HCT116 (cell line): ENCODE measurements around the gene DLG2. TPM values are rescaled to one million over a fixed set of nuclear protein-coding genes. Genes with fewer than 3 reads are reported as not detected.

Experiments used
- ATAC-seq: fragments of 200-7000 bp; cut with Tn5 transposase; 2 replicates; pipeline ENCODE4 v1.9.1; 2020; ENCODE audit warnings: mild to moderate bottlenecking, moderate library complexity
- BruUV-seq: library from RNA; stranded (reverse); fragments of 400-500 nt; replicated peaks from 2 replicates; lab custom pipeline; 2021; lab: Mats Ljungman, UMichigan
- CTCF ChIA-PET: fragments of 300-600 bp; sonication (Branson Sonifier 250); formaldehyde crosslinking; loops from one replicate; lab custom pipeline; 2021; ENCODE audit warnings: antibody characterized with exemption; lab: Charles Lee
- POLR2A ChIA-PET: fragments of 300-600, 350-600 bp; sonication (Branson Sonifier 250); formaldehyde crosslinking; loops from one replicate; lab custom pipeline; 2021; ENCODE audit warnings: antibody characterized with exemption; lab: Charles Lee
- RAD21 ChIA-PET, 2 experiments: fragments of 300-600 bp; sonication (Branson Sonifier 250); formaldehyde crosslinking; loops; one replicate each; lab custom pipeline; 2023; ENCODE audit warnings: low total read pairs in 2 of 2; ENCODE audit not compliant: uncharacterized antibody in 2 of 2, unreplicated experiment in 2 of 2, low non-redundant PET in 1 of 2; lab: Charles Lee
- DNase-seq: peaks from one replicate; pipeline ENCODE4 v3.0.0-alpha.2; 2010; ENCODE audit warnings: low read depth, low spot score
- H2AFZ ChIP-seq: fragments of 200-600 bp; shearing (Covaris generic), sonication (generic); 2 replicates; pipeline ENCODE4 v1.6.1; 2017; ENCODE audit warnings: low read depth, mixed run types, mixed read lengths, antibody characterized with exemption, low read length; ENCODE audit not compliant: poor library complexity, severe bottlenecking
- H3K27ac ChIP-seq: 2 replicates; pipeline ENCODE4 v1.5.1; 2012; ENCODE audit warnings: low read depth, low read length
- H3K27me3 ChIP-seq: fragments of 200-600 bp; sonication (generic); 2 replicates; pipeline ENCODE4 v1.6.1; 2016; ENCODE audit warnings: mixed run types, low read length, mixed read lengths; ENCODE audit not compliant: insufficient read depth
- H3K36me3 ChIP-seq, 2 experiments: fragments of 200-500 bp in 1 of 2; fragments of 200-600 bp in 1 of 2; sonication (Bioruptor generic) in 1 of 2; sonication (generic) in 1 of 2; 2 replicates each; pipeline versions ENCODE4 v1.5.1 to v1.6.1; 2014 to 2016; ENCODE audit warnings: low read length in 2 of 2, inconsistent platforms in 1 of 2, mixed read lengths in 1 of 2, mixed run types in 1 of 2; ENCODE audit not compliant: insufficient read depth in 2 of 2, control insufficient read depth in 1 of 2
- H3K4me1 ChIP-seq, 2 experiments: fragments of 200-600 bp in 1 of 2; sonication (generic) in 1 of 2; 2 replicates each; pipeline versions ENCODE4 v1.5.1 to v1.6.1; 2012 to 2017; ENCODE audit warnings: low read length in 2 of 2, inconsistent platforms in 1 of 2, mild to moderate bottlenecking in 1 of 2, mixed read lengths in 1 of 2, mixed run types in 1 of 2, moderate library complexity in 1 of 2; ENCODE audit not compliant: insufficient read depth in 2 of 2, control insufficient read depth in 1 of 2
- H3K4me2 ChIP-seq: fragments of 200-600 bp; sonication (generic); 2 replicates; pipeline ENCODE4 v1.6.1; 2017; ENCODE audit warnings: mixed run types, low read length, mixed read lengths
- H3K4me3 ChIP-seq, 2 experiments: fragments of 200-600 bp in 1 of 2; sonication (generic) in 1 of 2; replicated peaks in 1 of 2; 2 replicates each; pipeline ENCODE4 v1.5.1; 2011 to 2016; ENCODE audit warnings: low read length in 2 of 2, control low read depth in 1 of 2, low read depth in 1 of 2, mild to moderate bottlenecking in 1 of 2, mixed read lengths in 1 of 2, mixed run types in 1 of 2
- H3K79me2 ChIP-seq: fragments of 200-600 bp; sonication (generic); 2 replicates; pipeline ENCODE4 v1.6.1; 2017; ENCODE audit warnings: mild to moderate bottlenecking, mixed run types, low read length, moderate library complexity, mixed read lengths; ENCODE audit not compliant: insufficient read depth
- H3K9ac ChIP-seq: fragments of 200-600 bp; sonication (generic); 2 replicates; pipeline ENCODE4 v1.6.1; 2016; ENCODE audit warnings: low read length, mixed read lengths
- H3K9me2 ChIP-seq: fragments of 200-600 bp; sonication (generic), shearing (Covaris generic); 2 replicates; pipeline ENCODE4 v1.6.1; 2017; ENCODE audit warnings: mixed run types, mild to moderate bottlenecking, moderate library complexity; ENCODE audit not compliant: insufficient read depth
- H3K9me3 ChIP-seq, 2 experiments: fragments of 200-500 bp in 1 of 2; fragments of 200-600 bp in 1 of 2; sonication (Bioruptor generic) in 1 of 2; sonication (generic) in 1 of 2; 2 replicates each; pipeline ENCODE4 v1.6.1; 2014 to 2017; ENCODE audit warnings: low read length in 2 of 2, mixed read lengths in 2 of 2, inconsistent platforms in 1 of 2, low read depth in 1 of 2, mild to moderate bottlenecking in 1 of 2, mixed run types in 1 of 2, moderate library complexity in 1 of 2; ENCODE audit not compliant: control insufficient read depth in 1 of 2, insufficient read depth in 1 of 2
- H4K20me1 ChIP-seq: fragments of 200-600 bp; sonication (generic), shearing (Covaris generic); 2 replicates; pipeline ENCODE4 v1.6.1; 2017; ENCODE audit warnings: mixed run types, mild to moderate bottlenecking, moderate library complexity; ENCODE audit not compliant: insufficient read depth
- ATF3 ChIP-seq: IDR thresholded peaks from 2 replicates; pipeline ENCODE4 v1.6.1; 2012
- CBX3 ChIP-seq: IDR thresholded peaks from 2 replicates; pipeline ENCODE4 v1.6.1; 2012; ENCODE audit warnings: low read depth
- EGR1 ChIP-seq: IDR thresholded peaks from 2 replicates; pipeline ENCODE4 v1.6.1; 2012; ENCODE audit warnings: low read depth
- EZH2 ChIP-seq: fragments of 200-600 bp; sonication (generic); IDR thresholded peaks from 2 replicates; pipeline ENCODE4 v1.6.1; 2017; ENCODE audit warnings: antibody characterized with exemption, mixed run types
- EZH2phosphoT487 ChIP-seq: fragments of 200-600 bp; IDR thresholded peaks from 2 replicates; pipeline ENCODE4 v1.6.1; 2018; ENCODE audit warnings: antibody characterized with exemption, borderline replicate concordance
- JUND ChIP-seq: IDR thresholded peaks from 2 replicates; pipeline ENCODE4 v1.6.1; 2012
- MAX ChIP-seq: IDR thresholded peaks from 2 replicates; pipeline ENCODE4 v1.6.1; 2012
- POLR2A ChIP-seq: IDR thresholded peaks from 2 replicates; pipeline ENCODE4 v1.7.0; 2011; ENCODE audit warnings: borderline replicate concordance; ENCODE audit not compliant: insufficient read depth, insufficient read length; ENCODE audit errors: extremely low read depth
- POLR2AphosphoS5 ChIP-seq: IDR thresholded peaks from 2 replicates; pipeline ENCODE4 v1.6.1; 2011; ENCODE audit warnings: mild to moderate bottlenecking, low read depth, low read length, moderate library complexity
- RAD21 ChIP-seq: IDR thresholded peaks from 2 replicates; pipeline ENCODE4 v1.6.1; 2012; ENCODE audit warnings: low read depth, mild to moderate bottlenecking
- SIN3A ChIP-seq: IDR thresholded peaks from 2 replicates; pipeline ENCODE4 v1.6.1; 2012; ENCODE audit warnings: low read depth
- SP1 ChIP-seq: IDR thresholded peaks from 2 replicates; pipeline ENCODE4 v1.6.1; 2012; ENCODE audit warnings: low read depth
- SRF ChIP-seq: IDR thresholded peaks from 2 replicates; pipeline ENCODE4 v1.6.1; 2012; ENCODE audit warnings: low read depth
- TCF7L2 ChIP-seq: IDR thresholded peaks from 2 replicates; pipeline ENCODE4 v1.7.0; 2011; ENCODE audit warnings: borderline replicate concordance, inconsistent platforms; ENCODE audit not compliant: insufficient read depth, insufficient read length; ENCODE audit errors: extremely low read depth
- YY1 ChIP-seq: IDR thresholded peaks from 2 replicates; pipeline ENCODE4 v1.6.1; 2011; ENCODE audit warnings: low read length, low read depth, moderate library complexity, mild to moderate bottlenecking; ENCODE audit not compliant: insufficient replicate concordance; ENCODE audit errors: extremely low read depth
- ZBTB33 ChIP-seq: IDR thresholded peaks from 2 replicates; pipeline ENCODE4 v1.6.1; 2011; ENCODE audit warnings: mild to moderate bottlenecking, low read length, moderate library complexity; ENCODE audit not compliant: insufficient replicate concordance; ENCODE audit errors: extremely low read depth
- ZFX ChIP-seq: fragments of 450-650 bp; IDR thresholded peaks from 2 replicates; pipeline ENCODE4 v1.6.1; 2017
- ZNF274 ChIP-seq: fragments of 200-500 bp; sonication (Bioruptor generic); IDR thresholded peaks from 2 replicates; pipeline ENCODE4 v1.6.1; 2014; ENCODE audit warnings: mild to moderate bottlenecking, low read depth, low read length, inconsistent platforms
- intact Hi-C: fragments of 100-400 bp; cut with micrococcal nuclease; formaldehyde crosslinking; loops from 2 replicates; pipeline ENCODE4 v1.10.0; 2022
- total RNA-seq: library from RNA; stranded (reverse); gene quantifications from one replicate; pipeline ENCODE4 v1.2.1, GENCODE V29; 2021; ENCODE audit not compliant: unreplicated experiment
- TF ChIP-seq, protein P1 (sequence below): IDR thresholded peaks from 2 replicates; pipeline ENCODE4 v1.6.1; 2012; ENCODE audit warnings: low read depth
- TF ChIP-seq, protein P2 (sequence below), 3 experiments: fragments of 200-600 bp in 1 of 3; sonication (generic) in 1 of 3; IDR thresholded peaks in 2 of 3; conservative IDR thresholded peaks in 1 of 3; 2 replicates each; pipeline ENCODE4 v1.5.1; 2012 to 2017; ENCODE audit warnings: low read depth in 2 of 3, low read length in 2 of 3, antibody characterized with exemption in 1 of 3, borderline replicate concordance in 1 of 3, control low read depth in 1 of 3, mild to moderate bottlenecking in 1 of 3, mixed read lengths in 1 of 3, mixed run types in 1 of 3, moderate library complexity in 1 of 3; ENCODE audit not compliant: insufficient read depth in 1 of 3

The DLG2 gene
- total RNA-seq, 1 experiment from 2014 or later: 2.4 TPM

GRCh38 chr11:85541683-85542082 lies 85.5 kb downstream of the DLG2 start:
- Histone ChIP-seq H3K27ac (no peak overlapping the region), H3K4me3 (no peak overlapping the region), H3K79me2 (no peaks in the 10 kb centered on the region), H3K4me1 (no peaks in the 10 kb centered on the region), H4K20me1 (no peaks in the 10 kb centered on the region), H3K36me3 (no peaks in the 10 kb centered on the region), H3K27me3 (peaks cover 13% of the 10 kb centered on the region; the same call in 1 of the 2 replicates), H3K4me2 (no peak overlapping the region), H3K9ac (no peak overlapping the region), H3K9me2 (no peaks in the 10 kb centered on the region), H3K9me3 (no peaks in the 10 kb centered on the region), H2AFZ (no peak overlapping the region)
- CTCF ChIA-PET: no interaction called here
- no peak for DNase-seq
- no peak for ATAC-seq
- RAD21 ChIA-PET: no interaction called here
- POLR2A ChIA-PET: no interaction called here
- BruUV-seq: no TSS peak
- TF ChIP-seq JUND (no peak), YY1 (no peak), POLR2AphosphoS5 (no peak), SP1 (no peak), ZFX (no peak), SRF (no peak), TCF7L2 (no peak), EZH2phosphoT487 (no peak), EGR1 (no peak), CBX3 (no peak), ZNF274 (no peak), ATF3 (no peak), ZBTB33 (no peak), MAX (no peak), RAD21 (no peak), EZH2 (no peak), POLR2A (no peak), SIN3A (no peak)
- TF ChIP-seq, protein P1, sequence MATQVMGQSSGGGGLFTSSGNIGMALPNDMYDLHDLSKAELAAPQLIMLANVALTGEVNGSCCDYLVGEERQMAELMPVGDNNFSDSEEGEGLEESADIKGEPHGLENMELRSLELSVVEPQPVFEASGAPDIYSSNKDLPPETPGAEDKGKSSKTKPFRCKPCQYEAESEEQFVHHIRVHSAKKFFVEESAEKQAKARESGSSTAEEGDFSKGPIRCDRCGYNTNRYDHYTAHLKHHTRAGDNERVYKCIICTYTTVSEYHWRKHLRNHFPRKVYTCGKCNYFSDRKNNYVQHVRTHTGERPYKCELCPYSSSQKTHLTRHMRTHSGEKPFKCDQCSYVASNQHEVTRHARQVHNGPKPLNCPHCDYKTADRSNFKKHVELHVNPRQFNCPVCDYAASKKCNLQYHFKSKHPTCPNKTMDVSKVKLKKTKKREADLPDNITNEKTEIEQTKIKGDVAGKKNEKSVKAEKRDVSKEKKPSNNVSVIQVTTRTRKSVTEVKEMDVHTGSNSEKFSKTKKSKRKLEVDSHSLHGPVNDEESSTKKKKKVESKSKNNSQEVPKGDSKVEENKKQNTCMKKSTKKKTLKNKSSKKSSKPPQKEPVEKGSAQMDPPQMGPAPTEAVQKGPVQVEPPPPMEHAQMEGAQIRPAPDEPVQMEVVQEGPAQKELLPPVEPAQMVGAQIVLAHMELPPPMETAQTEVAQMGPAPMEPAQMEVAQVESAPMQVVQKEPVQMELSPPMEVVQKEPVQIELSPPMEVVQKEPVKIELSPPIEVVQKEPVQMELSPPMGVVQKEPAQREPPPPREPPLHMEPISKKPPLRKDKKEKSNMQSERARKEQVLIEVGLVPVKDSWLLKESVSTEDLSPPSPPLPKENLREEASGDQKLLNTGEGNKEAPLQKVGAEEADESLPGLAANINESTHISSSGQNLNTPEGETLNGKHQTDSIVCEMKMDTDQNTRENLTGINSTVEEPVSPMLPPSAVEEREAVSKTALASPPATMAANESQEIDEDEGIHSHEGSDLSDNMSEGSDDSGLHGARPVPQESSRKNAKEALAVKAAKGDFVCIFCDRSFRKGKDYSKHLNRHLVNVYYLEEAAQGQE: no peak
- TF ChIP-seq, protein P2, sequence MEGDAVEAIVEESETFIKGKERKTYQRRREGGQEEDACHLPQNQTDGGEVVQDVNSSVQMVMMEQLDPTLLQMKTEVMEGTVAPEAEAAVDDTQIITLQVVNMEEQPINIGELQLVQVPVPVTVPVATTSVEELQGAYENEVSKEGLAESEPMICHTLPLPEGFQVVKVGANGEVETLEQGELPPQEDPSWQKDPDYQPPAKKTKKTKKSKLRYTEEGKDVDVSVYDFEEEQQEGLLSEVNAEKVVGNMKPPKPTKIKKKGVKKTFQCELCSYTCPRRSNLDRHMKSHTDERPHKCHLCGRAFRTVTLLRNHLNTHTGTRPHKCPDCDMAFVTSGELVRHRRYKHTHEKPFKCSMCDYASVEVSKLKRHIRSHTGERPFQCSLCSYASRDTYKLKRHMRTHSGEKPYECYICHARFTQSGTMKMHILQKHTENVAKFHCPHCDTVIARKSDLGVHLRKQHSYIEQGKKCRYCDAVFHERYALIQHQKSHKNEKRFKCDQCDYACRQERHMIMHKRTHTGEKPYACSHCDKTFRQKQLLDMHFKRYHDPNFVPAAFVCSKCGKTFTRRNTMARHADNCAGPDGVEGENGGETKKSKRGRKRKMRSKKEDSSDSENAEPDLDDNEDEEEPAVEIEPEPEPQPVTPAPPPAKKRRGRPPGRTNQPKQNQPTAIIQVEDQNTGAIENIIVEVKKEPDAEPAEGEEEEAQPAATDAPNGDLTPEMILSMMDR (IDR thresholded peaks at IDR 0.05 in 2 of 3, conservative IDR thresholded peaks at IDR 0.05 in 1 of 3; ENCODE audit: borderline replicate concordance in 1 of 3, insufficient read depth in 1 of 3, low read depth in 2 of 3, low read length in 2 of 3): no peak
- intact Hi-C loops: no loop called here
